Measurements from ENCODE around the gene UBE2E2.

The UBE2E2 gene

DNA sequence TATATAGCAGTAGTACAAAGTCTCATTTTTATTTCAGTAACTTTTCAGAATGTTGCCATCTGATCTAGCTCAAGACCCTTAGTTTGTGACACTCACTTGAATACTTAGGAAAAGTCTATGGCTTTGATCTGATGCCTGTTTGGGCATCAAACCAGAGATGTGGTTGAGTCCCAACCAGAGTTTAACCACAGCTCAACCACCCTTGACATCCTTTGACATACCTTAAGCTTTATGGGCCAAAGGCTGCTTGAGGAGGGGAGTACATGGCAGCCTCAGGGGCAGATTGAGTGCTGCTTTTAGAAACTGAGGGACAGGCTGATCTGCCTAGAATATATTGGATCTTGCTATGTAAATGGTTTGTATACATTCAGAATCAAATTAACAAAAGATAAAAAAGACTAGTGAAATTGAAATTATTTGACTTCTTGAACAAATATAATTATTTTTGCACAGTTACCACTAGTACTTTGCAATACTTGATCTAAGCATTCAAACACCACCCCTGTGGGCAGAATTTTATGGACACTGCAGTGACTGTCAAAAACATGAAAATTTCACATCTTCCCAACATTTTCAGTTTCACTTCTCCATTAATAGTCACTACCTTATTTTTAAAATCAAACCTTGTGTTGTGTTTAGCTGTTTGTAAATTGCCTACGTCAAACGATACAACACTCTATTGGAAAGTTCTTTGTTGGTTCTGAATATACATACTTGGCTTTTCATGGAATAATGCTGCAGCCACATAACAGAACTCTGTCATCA is 199.8 kb downstream of the UBE2E2 start:
- no peak overlapping the region for H3K27ac ChIP-seq (ENCODE audit: low read length)
- no peaks in the 10 kb centered on the region for H4K20me1 ChIP-seq (ENCODE audit: insufficient read depth, low read length)
- no peaks in the 10 kb centered on the region for H3K9me3 ChIP-seq (ENCODE audit: insufficient read depth, low read length, severe bottlenecking)
- no peaks in the 10 kb centered on the region for H3K36me3 ChIP-seq (ENCODE audit: insufficient read depth, low read length)
- ATAC-seq (ENCODE audit: insufficient read depth, low read depth) (peak; percentile 97), DNase-seq (peak; percentile 56)
- H2AFZ ChIP-seq (ENCODE audit: low read depth, low read length): no peak overlapping the region
- H3K79me2 ChIP-seq (ENCODE audit: insufficient read depth, low read length): no peaks in the 10 kb centered on the region
- no peak overlapping the region for H3K4me3 ChIP-seq (ENCODE audit: low read depth in 1 of 2, low read length in 2 of 2)
- H3K4me2 ChIP-seq (ENCODE audit: insufficient read depth, low read length): no peak overlapping the region
- H3K9ac ChIP-seq (ENCODE audit: low read depth, low read length): no peak overlapping the region
- no peaks in the 10 kb centered on the region for H3K27me3 ChIP-seq (ENCODE audit: insufficient read depth, low read length, poor library complexity)
- TF ChIP-seq, protein P1, sequence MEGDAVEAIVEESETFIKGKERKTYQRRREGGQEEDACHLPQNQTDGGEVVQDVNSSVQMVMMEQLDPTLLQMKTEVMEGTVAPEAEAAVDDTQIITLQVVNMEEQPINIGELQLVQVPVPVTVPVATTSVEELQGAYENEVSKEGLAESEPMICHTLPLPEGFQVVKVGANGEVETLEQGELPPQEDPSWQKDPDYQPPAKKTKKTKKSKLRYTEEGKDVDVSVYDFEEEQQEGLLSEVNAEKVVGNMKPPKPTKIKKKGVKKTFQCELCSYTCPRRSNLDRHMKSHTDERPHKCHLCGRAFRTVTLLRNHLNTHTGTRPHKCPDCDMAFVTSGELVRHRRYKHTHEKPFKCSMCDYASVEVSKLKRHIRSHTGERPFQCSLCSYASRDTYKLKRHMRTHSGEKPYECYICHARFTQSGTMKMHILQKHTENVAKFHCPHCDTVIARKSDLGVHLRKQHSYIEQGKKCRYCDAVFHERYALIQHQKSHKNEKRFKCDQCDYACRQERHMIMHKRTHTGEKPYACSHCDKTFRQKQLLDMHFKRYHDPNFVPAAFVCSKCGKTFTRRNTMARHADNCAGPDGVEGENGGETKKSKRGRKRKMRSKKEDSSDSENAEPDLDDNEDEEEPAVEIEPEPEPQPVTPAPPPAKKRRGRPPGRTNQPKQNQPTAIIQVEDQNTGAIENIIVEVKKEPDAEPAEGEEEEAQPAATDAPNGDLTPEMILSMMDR (IDR thresholded peaks at IDR 0.05; ENCODE audit: borderline replicate concordance, extremely low read depth, low read length, poor library complexity, severe bottlenecking): no peak
- TF ChIP-seq EZH2 (IDR thresholded peaks at IDR 0.05; ENCODE audit: borderline replicate concordance, low read depth, low read length, severe bottlenecking): no peak
- peaks cover 11% of the 10 kb centered on the region; the same call in 1 of the 2 replicates for H3K4me1 ChIP-seq (ENCODE audit: insufficient read depth, low read length)

GRCh38 chr3:23404246-23404645 is 201.1 kb downstream of the UBE2E2 start:
- Histone ChIP-seq H3K4me2 (ENCODE audit: insufficient read depth, low read length) (no peak overlapping the region), H3K4me1 (ENCODE audit: insufficient read depth, low read length) (peaks cover 11% of the 10 kb centered on the region; the same call in 1 of the 2 replicates), H3K4me3 (ENCODE audit: low read depth in 1 of 2, low read length in 2 of 2) (no peak overlapping the region), H3K79me2 (ENCODE audit: insufficient read depth, low read length) (no peaks in the 10 kb centered on the region), H3K9me3 (ENCODE audit: insufficient read depth, low read length, severe bottlenecking) (no peaks in the 10 kb centered on the region), H2AFZ (ENCODE audit: low read depth, low read length) (no peak overlapping the region), H3K27me3 (ENCODE audit: insufficient read depth, low read length, poor library complexity) (no peaks in the 10 kb centered on the region), H3K36me3 (ENCODE audit: insufficient read depth, low read length) (no peaks in the 10 kb centered on the region), H3K27ac (ENCODE audit: low read length) (no peak overlapping the region), H4K20me1 (ENCODE audit: insufficient read depth, low read length) (no peaks in the 10 kb centered on the region), H3K9ac (ENCODE audit: low read depth, low read length) (no peak overlapping the region)
- TF ChIP-seq, protein P1 (IDR thresholded peaks at IDR 0.05; ENCODE audit: borderline replicate concordance, extremely low read depth, low read length, poor library complexity, severe bottlenecking): no peak
- TF ChIP-seq EZH2 (IDR thresholded peaks at IDR 0.05; ENCODE audit: borderline replicate concordance, low read depth, low read length, severe bottlenecking): no peak
- ATAC-seq (ENCODE audit: insufficient read depth, low read depth) (no peak), DNase-seq (no peak)

GRCh38 chr3:23405081-23405480 is 202.0 kb downstream of the UBE2E2 start:
- DNase-seq (no peak), ATAC-seq (ENCODE audit: insufficient read depth, low read depth) (no peak)
- H2AFZ ChIP-seq (ENCODE audit: low read depth, low read length): no peak overlapping the region
- peaks cover 11% of the 10 kb centered on the region; the same call in 1 of the 2 replicates for H3K4me1 ChIP-seq (ENCODE audit: insufficient read depth, low read length)
- H3K9me3 ChIP-seq (ENCODE audit: insufficient read depth, low read length, severe bottlenecking): no peaks in the 10 kb centered on the region
- TF ChIP-seq EZH2 (IDR thresholded peaks at IDR 0.05; ENCODE audit: borderline replicate concordance, low read depth, low read length, severe bottlenecking): no peak
- TF ChIP-seq, protein P1 (IDR thresholded peaks at IDR 0.05; ENCODE audit: borderline replicate concordance, extremely low read depth, low read length, poor library complexity, severe bottlenecking): no peak
- H3K4me3 ChIP-seq (ENCODE audit: low read depth in 1 of 2, low read length in 2 of 2): no peak overlapping the region
- H3K9ac ChIP-seq (ENCODE audit: low read depth, low read length): no peak overlapping the region
- H3K36me3 ChIP-seq (ENCODE audit: insufficient read depth, low read length): no peaks in the 10 kb centered on the region
- no peaks in the 10 kb centered on the region for H4K20me1 ChIP-seq (ENCODE audit: insufficient read depth, low read length)
- H3K27me3 ChIP-seq (ENCODE audit: insufficient read depth, low read length, poor library complexity): no peaks in the 10 kb centered on the region
- no peak overlapping the region for H3K27ac ChIP-seq (ENCODE audit: low read length)
- no peaks in the 10 kb centered on the region for H3K79me2 ChIP-seq (ENCODE audit: insufficient read depth, low read length)
- H3K4me2 ChIP-seq (ENCODE audit: insufficient read depth, low read length): no peak overlapping the region
